BE2C (cell line): ENCODE data around the gene ULBP1.
"Not testable (repeated sequence)": the region's sequence is repeated elsewhere in the genome, so short reads cannot be mapped to it uniquely, and the experiment has no call there.

ENCODE experiments used
- DNase-seq: peaks from one replicate; pipeline ENCODE4 v3.0.0-alpha.2; 2020
- H3K27me3 ChIP-seq: fragments of 250-450 bp; sonication (Bioruptor Pico); 2 replicates; pipeline ENCODE4 v1.5.1; 2020; ENCODE audit warnings: mild to moderate bottlenecking
- H3K36me3 ChIP-seq: fragments of 250-450 bp; sonication (Bioruptor Pico); 2 replicates; pipeline ENCODE4 v1.5.1; 2020; ENCODE audit warnings: mild to moderate bottlenecking
- H3K4me1 ChIP-seq: fragments of 250-450 bp; sonication (Bioruptor Pico); 2 replicates; pipeline ENCODE4 v1.5.1; 2020
- H3K4me3 ChIP-seq: 2 replicates; pipeline ENCODE4 v1.5.1; 2011; ENCODE audit warnings: low read depth, low read length
- H3K9me3 ChIP-seq: fragments of 250-450 bp; sonication (Bioruptor Pico); 2 replicates; pipeline ENCODE4 v1.5.1; 2020
- TF ChIP-seq, protein P1 (sequence below): IDR thresholded peaks from 2 replicates; pipeline ENCODE4 v1.5.1; 2012; ENCODE audit warnings: mild to moderate bottlenecking, low read depth, low read length

Gene ULBP1

DNA sequence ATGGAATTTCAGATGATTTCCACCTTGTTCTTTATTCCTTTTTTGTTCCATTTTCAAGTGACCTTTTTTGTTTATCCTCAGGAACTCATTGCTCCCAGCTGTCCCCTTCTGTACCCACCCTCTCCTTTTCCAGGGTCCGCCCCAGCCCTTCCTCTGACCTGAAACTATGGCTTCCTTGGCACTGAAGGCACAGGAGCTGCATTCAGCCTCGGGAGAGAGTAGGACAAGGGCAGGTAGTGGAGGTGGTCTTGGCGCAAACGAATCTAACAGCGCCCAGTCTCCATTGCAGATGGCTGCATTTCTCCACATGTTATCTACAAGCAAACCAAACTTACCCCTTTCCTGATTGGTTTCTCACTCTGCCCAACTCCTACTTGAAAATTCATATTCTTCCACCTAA lies 30.7 kb upstream of the ULBP1 start:
- no peaks in the 10 kb centered on the region for H3K9me3 ChIP-seq
- H3K4me1 ChIP-seq: no peaks in the 10 kb centered on the region
- TF ChIP-seq, protein P1, sequence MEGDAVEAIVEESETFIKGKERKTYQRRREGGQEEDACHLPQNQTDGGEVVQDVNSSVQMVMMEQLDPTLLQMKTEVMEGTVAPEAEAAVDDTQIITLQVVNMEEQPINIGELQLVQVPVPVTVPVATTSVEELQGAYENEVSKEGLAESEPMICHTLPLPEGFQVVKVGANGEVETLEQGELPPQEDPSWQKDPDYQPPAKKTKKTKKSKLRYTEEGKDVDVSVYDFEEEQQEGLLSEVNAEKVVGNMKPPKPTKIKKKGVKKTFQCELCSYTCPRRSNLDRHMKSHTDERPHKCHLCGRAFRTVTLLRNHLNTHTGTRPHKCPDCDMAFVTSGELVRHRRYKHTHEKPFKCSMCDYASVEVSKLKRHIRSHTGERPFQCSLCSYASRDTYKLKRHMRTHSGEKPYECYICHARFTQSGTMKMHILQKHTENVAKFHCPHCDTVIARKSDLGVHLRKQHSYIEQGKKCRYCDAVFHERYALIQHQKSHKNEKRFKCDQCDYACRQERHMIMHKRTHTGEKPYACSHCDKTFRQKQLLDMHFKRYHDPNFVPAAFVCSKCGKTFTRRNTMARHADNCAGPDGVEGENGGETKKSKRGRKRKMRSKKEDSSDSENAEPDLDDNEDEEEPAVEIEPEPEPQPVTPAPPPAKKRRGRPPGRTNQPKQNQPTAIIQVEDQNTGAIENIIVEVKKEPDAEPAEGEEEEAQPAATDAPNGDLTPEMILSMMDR: no peak
- H3K4me3 ChIP-seq: no peak overlapping the region
- peaks cover 74% of the 10 kb centered on the region for H3K27me3 ChIP-seq
- H3K36me3 ChIP-seq: no peaks in the 10 kb centered on the region
- DNase-seq: no peak

DNA sequence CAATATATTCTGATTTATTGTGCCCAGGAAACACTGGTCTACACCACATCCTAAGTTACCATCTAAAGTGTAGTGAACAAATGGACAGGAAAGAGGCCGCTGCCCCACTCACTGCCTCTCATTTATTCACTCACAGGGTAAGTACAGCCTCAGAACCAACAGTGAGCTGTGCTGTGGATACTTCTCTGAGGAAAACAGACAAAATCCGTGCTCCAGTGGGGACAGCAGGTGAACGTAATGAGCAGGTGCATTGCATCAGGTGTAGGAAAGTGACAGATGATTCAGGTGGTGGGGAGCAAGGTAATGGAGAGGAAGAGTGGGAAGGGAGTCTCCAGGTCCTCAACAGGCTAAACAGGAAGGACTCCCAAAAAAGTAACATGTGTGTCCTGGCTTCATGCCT lies 30.3 kb upstream of the ULBP1 start:
- Histone ChIP-seq H3K36me3 (no peaks in the 10 kb centered on the region), H3K9me3 (no peaks in the 10 kb centered on the region), H3K4me3 (no peak overlapping the region), H3K4me1 (no peaks in the 10 kb centered on the region), H3K27me3 (peaks cover 78% of the 10 kb centered on the region)
- DNase-seq: no peak
- TF ChIP-seq, protein P1: no peak

DNA sequence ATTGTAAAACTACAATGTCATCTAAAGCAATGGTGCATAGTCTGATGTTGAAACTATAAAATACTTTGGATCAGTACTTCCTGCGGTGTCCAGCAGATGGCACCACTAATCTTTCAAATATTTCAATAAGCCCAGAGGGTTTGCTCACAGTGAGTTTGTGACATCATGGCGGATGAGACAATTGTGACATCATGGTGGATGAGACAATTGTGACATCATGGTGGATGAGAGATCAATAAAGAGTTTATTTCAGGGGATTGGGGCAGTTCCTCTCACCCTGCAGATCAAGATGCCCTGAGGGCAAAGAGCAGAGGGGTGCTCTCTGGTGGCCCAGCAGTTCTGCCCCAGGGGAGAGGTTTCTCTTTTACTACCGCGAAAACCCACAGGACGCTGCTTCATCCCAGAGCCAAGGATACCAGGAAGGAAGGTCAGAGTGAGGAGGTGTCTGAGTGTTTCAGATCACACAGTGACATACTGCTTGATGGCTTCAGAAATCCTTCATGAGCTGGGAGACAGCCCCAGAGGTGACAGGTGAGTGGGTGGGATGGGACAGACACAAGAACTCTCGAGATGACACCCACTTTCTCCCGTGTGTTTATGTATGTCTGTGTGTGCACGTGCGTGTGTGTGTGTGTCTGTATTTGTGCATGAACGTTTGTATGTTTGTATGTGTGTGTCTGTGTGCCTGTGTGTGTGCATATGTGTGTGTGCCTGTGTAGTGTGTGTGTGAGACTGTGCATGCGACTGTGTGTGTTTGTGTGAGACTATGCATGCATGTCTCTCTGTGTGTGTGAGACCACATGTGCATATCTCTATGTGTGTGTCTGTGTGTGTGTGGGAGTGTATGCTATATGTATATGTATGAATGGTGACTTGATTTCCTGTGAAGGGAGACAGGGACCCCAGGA lies 29.2 kb upstream of the ULBP1 start:
- H3K9me3 ChIP-seq: no peaks in the 10 kb centered on the region
- no peaks in the 10 kb centered on the region for H3K4me1 ChIP-seq
- no peak overlapping the region for H3K4me3 ChIP-seq
- peaks cover 79% of the 10 kb centered on the region for H3K27me3 ChIP-seq
- H3K36me3 ChIP-seq: no peaks in the 10 kb centered on the region
- peak; percentile 49 for DNase-seq
- TF ChIP-seq, protein P1: peak; percentile 71

DNA sequence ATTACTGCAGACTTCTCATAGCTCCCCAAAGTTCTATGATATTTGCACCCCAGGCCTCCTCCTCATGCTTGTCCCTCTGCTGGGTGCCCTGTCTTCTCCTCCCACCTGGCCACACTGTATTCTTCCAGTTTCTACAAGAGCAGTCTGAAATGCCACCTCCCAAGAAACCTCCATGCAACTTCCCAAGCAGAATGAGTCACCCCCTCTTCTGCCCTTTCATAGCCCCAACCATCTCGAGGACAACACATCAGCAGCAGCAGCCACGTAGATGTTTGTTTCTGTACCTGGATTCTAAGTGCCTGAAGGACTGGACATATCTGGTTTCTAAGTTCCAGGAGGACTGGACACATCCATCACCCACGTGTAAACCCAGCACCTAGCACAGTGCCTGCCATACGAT lies 28.5 kb upstream of the ULBP1 start:
- no peaks in the 10 kb centered on the region for H3K9me3 ChIP-seq
- TF ChIP-seq, protein P1: no peak
- H3K36me3 ChIP-seq: no peaks in the 10 kb centered on the region
- H3K27me3 ChIP-seq: peaks cover 79% of the 10 kb centered on the region
- H3K4me1 ChIP-seq: no peaks in the 10 kb centered on the region
- H3K4me3 ChIP-seq: no peak overlapping the region
- DNase-seq: no peak

DNA sequence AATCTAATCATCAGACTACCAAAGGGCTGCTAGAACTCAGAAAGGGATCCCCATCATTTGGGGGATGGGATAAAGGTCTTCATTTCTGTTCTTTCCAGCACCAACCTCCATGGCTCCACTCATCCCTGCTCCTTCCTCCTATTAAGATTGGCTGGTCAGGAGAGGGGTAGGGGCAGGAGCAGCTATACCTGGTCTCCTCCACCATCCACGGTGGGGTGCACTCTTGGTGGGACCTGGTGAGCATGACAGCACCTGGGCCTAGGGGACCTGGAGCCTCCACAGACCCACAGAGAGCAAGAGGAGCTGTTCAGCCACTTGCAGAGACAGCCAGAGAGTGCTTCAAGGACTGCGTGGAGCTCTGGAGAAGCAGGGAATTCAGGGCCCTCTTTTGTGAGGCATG lies 28.1 kb upstream of the ULBP1 start:
- H3K27me3 ChIP-seq: peaks cover 79% of the 10 kb centered on the region
- DNase-seq: no peak
- no peaks in the 10 kb centered on the region for H3K9me3 ChIP-seq
- no peaks in the 10 kb centered on the region for H3K36me3 ChIP-seq
- H3K4me1 ChIP-seq: no peaks in the 10 kb centered on the region
- TF ChIP-seq, protein P1: no peak
- no peak overlapping the region for H3K4me3 ChIP-seq

DNA sequence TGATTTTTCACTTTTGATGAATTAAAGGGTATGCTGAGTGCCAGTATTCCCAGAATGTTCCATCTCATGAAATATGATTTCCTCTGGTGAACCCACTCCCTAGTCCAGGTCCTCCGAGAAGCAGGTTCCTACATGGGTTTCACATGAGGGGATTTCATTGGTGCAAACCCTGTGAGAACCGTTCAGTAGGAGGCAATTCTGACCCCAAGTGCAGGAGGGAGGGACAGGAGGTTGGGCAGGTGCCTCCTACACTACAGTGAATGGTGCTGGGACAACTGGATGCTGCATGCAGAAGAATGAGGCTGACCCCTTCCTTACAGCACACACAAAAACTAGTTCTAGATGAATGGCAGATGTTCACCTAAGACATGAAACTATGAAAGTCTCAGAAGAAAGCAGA lies 27.0 kb upstream of the ULBP1 start:
- H3K27me3 ChIP-seq: peaks cover 73% of the 10 kb centered on the region

DNA sequence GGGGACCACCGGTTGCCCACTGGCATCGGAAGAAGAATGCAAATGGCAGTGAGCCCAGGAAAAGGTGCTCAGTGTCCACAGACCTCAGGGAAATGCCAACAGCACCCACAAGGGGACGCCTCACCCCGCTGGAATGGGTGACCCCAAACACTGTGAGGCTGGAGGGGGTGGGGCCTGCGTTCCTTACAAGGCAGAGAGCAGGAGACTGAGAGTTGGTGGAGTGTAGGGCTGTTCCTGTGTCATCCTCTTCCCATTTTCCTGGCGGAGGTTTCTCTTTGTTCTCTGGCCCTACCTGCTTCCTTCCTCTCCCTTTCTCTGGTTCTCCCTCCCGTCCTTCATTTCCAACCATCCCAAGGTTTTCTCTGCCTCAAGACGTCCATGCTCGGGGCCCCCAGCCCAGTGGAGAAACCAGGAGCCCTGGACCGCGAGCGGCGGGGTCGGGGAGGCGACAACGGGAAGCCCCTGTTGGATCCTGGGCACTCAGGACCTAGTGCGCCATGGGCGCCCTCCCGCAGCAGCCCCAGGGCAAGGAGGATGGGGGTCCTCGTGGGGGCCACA lies 25.7 kb upstream of the ULBP1 start:
- peak overlapping the region; percentile 36 for H3K4me3 ChIP-seq
- not testable (repeated sequence) for H3K36me3 ChIP-seq
- peaks cover 67% of the 10 kb centered on the region for H3K27me3 ChIP-seq

More for the DNA sequence above, 27.0 kb upstream of the ULBP1 start:
- no peaks in the 10 kb centered on the region for H3K9me3 ChIP-seq
- H3K36me3 ChIP-seq: no peaks in the 10 kb centered on the region
- DNase-seq: no peak
- TF ChIP-seq, protein P1: no peak
- no peak overlapping the region for H3K4me3 ChIP-seq
- H3K4me1 ChIP-seq: no peaks in the 10 kb centered on the region

More for the DNA sequence above, 25.7 kb upstream of the ULBP1 start:
- DNase-seq, H3K4me1 ChIP-seq, H3K9me3 ChIP-seq: not testable (repeated sequence)
